ENCODE results near the gene MYO1G.
A peak's percentile ranks its signal among the peaks of the same experiment; 100 is the strongest.
"Not testable (repeated sequence)": the region's sequence is repeated elsewhere in the genome, so short reads cannot be mapped to it uniquely, and the experiment has no call there.

MYO1G gene

GRCh38 chr7:44945479-44945878, 33.3 kb downstream of the MYO1G start:
- TF ChIP-seq TAF1 (IDR thresholded peaks at IDR 0.05; ENCODE audit: borderline replicate concordance, low read depth, low read length), result no peak
- FAIRE-seq (no peak), DNase-seq (ENCODE audit: insufficient read length) (no peak)

GRCh38 chr7:44944821-44945220, 34.0 kb downstream of the MYO1G start:
- DNase-seq (ENCODE audit: insufficient read length) (no peak), FAIRE-seq (no peak)
- no peak for TF ChIP-seq POLR2AphosphoS5 (IDR thresholded peaks at IDR 0.05; ENCODE audit: low read depth, low read length)
- no peak for TF ChIP-seq TAF1 (IDR thresholded peaks at IDR 0.05; ENCODE audit: borderline replicate concordance, low read depth, low read length)
- TF ChIP-seq POLR2A (IDR thresholded peaks at IDR 0.05; ENCODE audit: low read depth, low read length), result no peak

DNA sequence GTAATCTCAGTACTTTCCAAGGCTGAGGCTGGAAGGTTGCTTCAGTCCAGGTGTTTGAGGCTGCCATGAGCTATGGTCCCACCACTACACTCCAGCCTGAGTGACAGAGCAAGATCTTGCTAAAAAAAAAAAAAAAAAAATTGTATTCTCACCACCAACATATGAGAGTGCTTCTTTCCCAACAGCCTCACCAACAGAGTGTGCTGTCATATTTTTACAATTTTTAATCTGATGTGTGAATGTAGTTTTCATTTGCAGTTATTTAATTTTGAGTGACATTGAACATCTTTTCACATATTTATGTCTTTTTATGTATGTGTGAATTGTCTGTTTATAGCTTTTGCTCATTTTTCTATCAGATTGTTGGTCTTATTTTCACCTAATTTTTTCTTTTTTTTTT, 35.2 kb downstream of the MYO1G start:
- DNase-seq (ENCODE audit: insufficient read length) (no peak), FAIRE-seq (no peak)
- TF ChIP-seq TAF1 (IDR thresholded peaks at IDR 0.05; ENCODE audit: borderline replicate concordance, low read depth, low read length) (no peak), POLR2AphosphoS5 (IDR thresholded peaks at IDR 0.05; ENCODE audit: low read depth, low read length) (no peak), POLR2A (IDR thresholded peaks at IDR 0.05; ENCODE audit: low read depth, low read length) (no peak)

DNA sequence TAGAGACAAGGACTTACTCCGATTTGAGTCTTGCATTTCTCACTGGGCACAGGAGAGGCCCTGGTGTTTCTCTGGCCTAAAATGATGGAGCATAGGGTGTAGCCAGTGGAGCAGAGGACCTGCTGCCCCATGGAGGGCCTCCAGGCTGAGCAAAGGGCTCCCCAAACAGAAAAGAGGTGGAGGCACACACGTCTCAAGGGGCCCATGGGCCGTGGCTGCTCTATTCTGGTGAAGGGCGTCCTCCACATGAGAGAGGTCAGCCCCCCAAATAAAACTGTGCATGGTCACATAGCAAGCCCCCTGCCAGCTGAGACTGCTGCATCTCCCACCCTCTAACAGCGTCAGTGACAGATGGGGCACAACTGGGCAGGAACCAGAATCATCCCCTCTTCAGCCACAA, 41.4 kb downstream of the MYO1G start:
- TF ChIP-seq TAF1 (IDR thresholded peaks at IDR 0.05; ENCODE audit: borderline replicate concordance, low read depth, low read length) (no peak), POLR2A (IDR thresholded peaks at IDR 0.05; ENCODE audit: low read depth, low read length) (no peak), POLR2AphosphoS5 (IDR thresholded peaks at IDR 0.05; ENCODE audit: low read depth, low read length) (no peak)
- no peak for FAIRE-seq
- no peak for DNase-seq (ENCODE audit: insufficient read length)

DNA sequence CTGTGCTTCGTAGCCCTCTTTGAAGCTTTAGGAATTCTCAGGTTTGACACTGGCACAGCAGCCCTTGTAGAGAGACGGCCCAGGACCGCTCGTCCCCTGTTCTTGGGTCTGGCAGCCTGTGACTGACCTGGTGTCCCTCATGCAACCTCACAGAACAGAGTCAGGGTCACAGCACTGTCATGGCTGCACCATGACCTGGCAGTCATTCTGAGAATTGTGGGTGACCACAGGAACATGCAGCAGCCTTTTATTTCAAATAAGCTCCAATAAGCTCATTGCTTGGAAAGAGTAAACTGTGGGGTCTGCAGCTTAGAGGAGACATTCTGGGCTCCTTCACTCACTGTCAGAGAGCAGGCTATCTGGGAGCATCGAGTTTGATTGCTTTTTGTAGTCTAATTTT, 42.5 kb downstream of the MYO1G start:
- FAIRE-seq (no peak), DNase-seq (ENCODE audit: insufficient read length) (no peak)
- TF ChIP-seq POLR2A (IDR thresholded peaks at IDR 0.05; ENCODE audit: low read depth, low read length), result no peak
- no peak for TF ChIP-seq TAF1 (IDR thresholded peaks at IDR 0.05; ENCODE audit: borderline replicate concordance, low read depth, low read length)
- no peak for TF ChIP-seq POLR2AphosphoS5 (IDR thresholded peaks at IDR 0.05; ENCODE audit: low read depth, low read length)

DNA sequence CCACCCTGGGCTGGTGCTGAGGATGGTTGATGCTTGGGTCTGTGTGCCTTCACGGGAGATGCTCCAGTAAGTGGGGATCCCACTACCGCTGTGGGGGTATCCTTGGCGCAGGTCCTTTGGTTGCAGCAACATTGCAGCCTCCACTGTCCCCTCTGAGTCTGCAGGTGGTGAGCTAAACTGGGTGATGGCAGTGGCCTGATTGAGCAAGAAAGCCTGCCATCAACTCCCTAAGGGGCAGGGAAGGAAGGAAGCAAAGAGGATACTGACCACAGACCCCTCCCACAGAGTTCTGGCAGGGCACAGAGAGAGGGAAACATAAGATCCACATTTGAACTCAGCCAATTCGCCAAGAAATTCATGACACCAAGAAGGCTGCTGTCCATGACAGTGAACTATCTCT, 43.2 kb downstream of the MYO1G start:
- DNase-seq (ENCODE audit: insufficient read length) (no peak), FAIRE-seq (no peak)
- TF ChIP-seq TAF1 (IDR thresholded peaks at IDR 0.05; ENCODE audit: borderline replicate concordance, low read depth, low read length) (no peak), POLR2A (IDR thresholded peaks at IDR 0.05; ENCODE audit: low read depth, low read length) (no peak), POLR2AphosphoS5 (IDR thresholded peaks at IDR 0.05; ENCODE audit: low read depth, low read length) (no peak)

- DNase-seq (ENCODE audit: insufficient read length), result no peak
- FAIRE-seq, result no peak
- TF ChIP-seq TAF1 (IDR thresholded peaks at IDR 0.05; ENCODE audit: borderline replicate concordance, low read depth, low read length), result no peak
These were observed 43.8 kb downstream of the MYO1G start for GRCh38 chr7:44935016-44935415.

- not testable (repeated sequence) for DNase-seq (ENCODE audit: insufficient read length); FAIRE-seq
These were observed 44.3 kb downstream of the MYO1G start for GRCh38 chr7:44934510-44934909.

DNA sequence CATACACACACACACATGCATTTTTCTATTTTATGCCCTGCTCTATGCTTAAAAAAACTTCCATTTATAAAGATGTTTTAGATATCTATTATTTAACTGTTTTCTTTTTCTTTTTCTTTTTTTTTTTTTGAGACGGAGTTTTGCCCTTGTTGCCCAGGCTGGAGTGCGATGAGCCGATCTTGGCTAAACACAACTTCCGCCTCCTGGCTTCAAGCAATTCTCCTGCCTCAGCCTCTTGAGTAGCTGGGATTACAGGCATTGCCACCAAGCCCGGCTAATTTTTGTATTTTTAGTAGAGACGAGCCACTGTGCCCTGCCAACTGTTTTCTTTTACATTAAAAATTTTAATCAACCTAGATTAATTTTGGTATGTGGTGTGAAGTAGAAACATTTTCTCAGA, 47.9 kb downstream of the MYO1G start:
- FAIRE-seq, result no peak

DNA sequence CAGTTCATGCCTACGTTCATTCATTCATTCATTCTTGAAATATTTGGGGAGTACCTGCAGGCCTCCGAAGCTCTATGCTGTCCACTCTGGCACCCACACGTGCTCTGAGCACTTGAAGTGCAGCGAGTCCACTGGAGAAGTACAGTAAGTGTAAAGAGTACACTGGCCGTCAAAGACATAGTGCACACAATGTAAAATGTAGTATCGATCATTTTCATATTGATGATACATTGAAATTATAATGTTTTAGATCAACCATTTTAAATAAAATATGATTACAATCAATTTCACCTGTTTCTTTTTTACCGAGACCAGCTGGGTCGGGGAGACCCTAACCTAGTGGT, 56.5 kb downstream of the MYO1G start:
- TF ChIP-seq POLR2A (IDR thresholded peaks at IDR 0.05; ENCODE audit: low read depth, low read length) (no peak), POLR2AphosphoS5 (IDR thresholded peaks at IDR 0.05; ENCODE audit: low read depth, low read length) (no peak), TAF1 (IDR thresholded peaks at IDR 0.05; ENCODE audit: borderline replicate concordance, low read depth, low read length) (no peak)
- DNase-seq (ENCODE audit: insufficient read length) (no peak), FAIRE-seq (no peak)

More for the DNA sequence above, 47.9 kb downstream of the MYO1G start:
- no peak for DNase-seq (ENCODE audit: insufficient read length)
- TF ChIP-seq TAF1 (IDR thresholded peaks at IDR 0.05; ENCODE audit: borderline replicate concordance, low read depth, low read length) (no peak), POLR2A (IDR thresholded peaks at IDR 0.05; ENCODE audit: low read depth, low read length) (no peak), POLR2AphosphoS5 (IDR thresholded peaks at IDR 0.05; ENCODE audit: low read depth, low read length) (no peak)

- DNase-seq (ENCODE audit: insufficient read length) (peak; percentile 67), FAIRE-seq (peak; percentile 86)
- no peak for TF ChIP-seq TAF1 (IDR thresholded peaks at IDR 0.05; ENCODE audit: borderline replicate concordance, low read depth, low read length)
- TF ChIP-seq POLR2A (IDR thresholded peaks at IDR 0.05; ENCODE audit: low read depth, low read length), result no peak
- TF ChIP-seq POLR2AphosphoS5 (IDR thresholded peaks at IDR 0.05; ENCODE audit: low read depth, low read length), result no peak
These were observed 57.0 kb downstream of the MYO1G start for GRCh38 chr7:44921607-44922350.

DNA sequence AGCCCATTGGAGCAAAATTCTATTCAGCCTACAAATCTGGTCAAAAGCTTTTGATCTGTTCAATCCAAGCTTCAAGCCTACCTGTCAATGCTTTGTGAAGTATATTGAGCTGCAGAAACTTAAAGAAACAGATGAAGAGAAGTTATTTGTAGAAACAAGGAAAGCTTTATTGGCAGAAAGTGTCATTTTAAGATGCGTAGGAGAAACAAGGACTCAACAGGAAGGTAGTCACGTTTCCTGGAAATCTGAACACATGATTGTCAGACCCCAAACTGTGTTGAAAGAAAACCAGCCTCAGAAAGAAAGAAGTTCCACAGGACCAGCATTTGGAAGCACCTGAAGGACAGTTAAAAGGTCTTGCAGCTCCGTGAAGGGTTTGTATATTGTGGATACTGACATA, 58.7 kb downstream of the MYO1G start:
- DNase-seq (ENCODE audit: insufficient read length) (no peak), FAIRE-seq (no peak)
- no peak for TF ChIP-seq POLR2A (IDR thresholded peaks at IDR 0.05; ENCODE audit: low read depth, low read length)
- no peak for TF ChIP-seq POLR2AphosphoS5 (IDR thresholded peaks at IDR 0.05; ENCODE audit: low read depth, low read length)
- no peak for TF ChIP-seq TAF1 (IDR thresholded peaks at IDR 0.05; ENCODE audit: borderline replicate concordance, low read depth, low read length)

DNA sequence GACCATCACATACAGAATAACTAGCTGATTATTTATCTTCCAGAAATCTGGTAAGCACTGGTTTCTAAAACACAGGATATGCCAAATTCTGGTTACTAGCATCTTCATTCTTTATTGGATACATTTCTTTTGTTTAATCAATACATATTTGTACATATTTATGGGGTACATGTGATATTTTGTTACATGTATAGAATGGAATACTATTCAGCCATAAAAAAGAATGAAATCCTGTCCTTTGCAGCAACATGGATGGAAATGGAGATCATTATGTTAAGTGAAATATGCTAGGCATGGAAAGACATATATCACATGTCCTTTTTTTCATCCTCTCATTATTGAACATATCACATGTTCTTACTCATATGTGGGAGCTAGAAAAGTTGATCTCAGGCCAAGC, 60.8 kb downstream of the MYO1G start:
- no peak for DNase-seq (ENCODE audit: insufficient read length)
- TF ChIP-seq POLR2AphosphoS5 (IDR thresholded peaks at IDR 0.05; ENCODE audit: low read depth, low read length) (no peak), TAF1 (IDR thresholded peaks at IDR 0.05; ENCODE audit: borderline replicate concordance, low read depth, low read length) (no peak), POLR2A (IDR thresholded peaks at IDR 0.05; ENCODE audit: low read depth, low read length) (no peak)
- FAIRE-seq, result no peak
